Esophagus squamous epithelium (tissue), 5 donors: Measurements from ENCODE around the gene ZNF862. TPM values are rescaled to one million over a fixed set of nuclear protein-coding genes. Genes with fewer than 3 reads are reported as not detected.
A peak's percentile ranks its signal among the peaks of the same experiment; 100 is the strongest.
"Not testable (repeated sequence)": the region's sequence is repeated elsewhere in the genome, so short reads cannot be mapped to it uniquely, and the experiment has no call there.

Experiments
- DNase-seq: peaks from one replicate; lab custom pipeline; 2025; lab: John Stamatoyannopoulos, UW
- H3K27ac ChIP-seq, 4 donors: fragments of 200-600 bp; sonication (generic); one replicate each; pipeline ENCODE4 v1.5.1; 2016 to 2019; ENCODE audit warnings: mild to moderate bottlenecking in 1 of 4
- H3K27me3 ChIP-seq, 4 donors: fragments of 200-600 bp; sonication (generic); 1 replicate in 3 of 4; 2 replicates in 1 of 4; pipeline versions ENCODE4 v1.5.1 to v1.6.0; 2017 to 2021; ENCODE audit warnings: antibody characterized with exemption in 1 of 4
- H3K36me3 ChIP-seq, 3 donors: fragments of 200-600 bp; sonication (generic); one replicate each; pipeline ENCODE4 v1.5.1; 2016 to 2019
- H3K4me1 ChIP-seq, 3 donors: fragments of 200-600 bp; sonication (generic); one replicate each; pipeline ENCODE4 v1.5.1; 2017 to 2019
- H3K4me3 ChIP-seq, 4 donors: fragments of 200-600 bp; sonication (generic); 1 replicate in 3 of 4; 2 replicates in 1 of 4; pipeline ENCODE4 v1.5.1; 2016 to 2019; ENCODE audit warnings: mild to moderate bottlenecking in 2 of 4, moderate library complexity in 1 of 4
- H3K9me3 ChIP-seq, 3 donors: fragments of 200-600 bp; sonication (generic); one replicate each; pipeline ENCODE4 v1.5.1; 2016 to 2019
- CTCF ChIP-seq, 6 experiments: fragments of 450-650 bp in 4 of 6; fragments of 200-600 bp in 2 of 6; sonication (generic) in 2 of 6; IDR thresholded peaks; one replicate each; pipeline ENCODE4 v1.5.1; 2016 to 2019; ENCODE audit warnings: antibody characterized with exemption in 6 of 6, mild to moderate bottlenecking in 4 of 6, moderate library complexity in 4 of 6
- POLR2A ChIP-seq, 4 donors: fragments of 450-650 bp; IDR thresholded peaks; one replicate each; pipeline ENCODE4 v1.6.1; 2017; ENCODE audit warnings: antibody characterized with exemption in 4 of 4, mild to moderate bottlenecking in 4 of 4, moderate library complexity in 3 of 4
- WGBS, 2 donors: methylation state at CpG; one replicate each; pipeline ENCODE4 v1.1.5; 2018; 5-methylcytosine and 5-hydroxymethylcytosine counted together
- intact Hi-C: fragments of 100-400 bp; cut with DNase I; formaldehyde crosslinking; loops from one replicate; pipeline ENCODE4 v1.15.0; 2022
- total RNA-seq, 4 donors: library from RNA; depleted of rRNA; stranded (reverse); fragments of >200 nt; gene quantifications; one replicate each; pipeline ENCODE4 v1.1.0, GENCODE V29; 2016
- donor health status: DM: yes; HTN: yes; CAD: no.

The ZNF862 gene
- total RNA-seq, 4 donors from 2014 or later, result 7.1 to 13.2 (median 9.9) TPM

GRCh38 chr7:149826344-149827088 is 11.7 kb upstream of the ZNF862 start:
- DNase-seq, result no peak
- Histone ChIP-seq H3K36me3 (no peaks in the 10 kb centered on the region), H3K27me3 (peaks cover 0 to 16% (median 0%) of the 10 kb centered on the region in 4 donors), H3K9me3 (no peaks in the 10 kb centered on the region), H3K4me1 (peaks cover 0 to 15% (median 0%) of the 10 kb centered on the region in 3 donors), H3K4me3 (no peak overlapping the region), H3K27ac (peak overlapping the region in 1 of 4 donors; percentile 52)
- intact Hi-C loops, result no loop called here
- 86% methylated on average over 2 of the region's 12 CpGs; no CpG with 5 or more reads in 1 of the 2 donors for WGBS, 2 donors
- no peak for TF ChIP-seq POLR2A (IDR thresholded peaks at IDR 0.05)
- TF ChIP-seq CTCF (IDR thresholded peaks at IDR 0.05), result no peak

- peaks cover 0 to 21% (median 0%) of the 10 kb centered on the region in 4 donors for H3K27me3 ChIP-seq
- WGBS, 2 donors, result 68 to 72% methylated on average over 13 to 16 of the region's 23 CpGs
- no peak for DNase-seq
- intact Hi-C loops, result no loop called here
- no peak overlapping the region for H3K27ac ChIP-seq
- H3K9me3 ChIP-seq, result no peaks in the 10 kb centered on the region
- TF ChIP-seq POLR2A (IDR thresholded peaks at IDR 0.05) (no peak), CTCF (IDR thresholded peaks at IDR 0.05) (no peak)
- H3K36me3 ChIP-seq, result no peaks in the 10 kb centered on the region
- peaks cover 0 to 15% (median 0%) of the 10 kb centered on the region in 3 donors for H3K4me1 ChIP-seq
- H3K4me3 ChIP-seq, result no peak overlapping the region
These were observed 10.8 kb upstream of the ZNF862 start for GRCh38 chr7:149827089-149827981.

GRCh38 chr7:149828357-149829309 is 9.5 kb upstream of the ZNF862 start:
- H3K36me3 ChIP-seq, result no peaks in the 10 kb centered on the region
- H3K4me3 ChIP-seq, result no peak overlapping the region
- TF ChIP-seq CTCF (IDR thresholded peaks at IDR 0.05) (no peak), POLR2A (IDR thresholded peaks at IDR 0.05) (no peak)
- H3K27me3 ChIP-seq, result peaks cover 0 to 32% (median 0%) of the 10 kb centered on the region in 4 donors
- intact Hi-C loops, result no loop called here
- WGBS, 2 donors, result 80 to 86% methylated on average over 12 to 14 of the region's 19 CpGs
- no peak for DNase-seq
- no peak overlapping the region for H3K27ac ChIP-seq
- no peaks in the 10 kb centered on the region for H3K9me3 ChIP-seq
- H3K4me1 ChIP-seq, result peaks cover 0 to 15% (median 0%) of the 10 kb centered on the region in 3 donors

GRCh38 chr7:149830527-149830926 is 7.6 kb upstream of the ZNF862 start:
- H3K4me3 ChIP-seq, DNase-seq, H3K9me3 ChIP-seq, intact Hi-C loops, H3K27ac ChIP-seq, H3K36me3 ChIP-seq: not testable (repeated sequence)
- peaks cover 0 to 34% (median 0%) of the 10 kb centered on the region in 4 donors for H3K27me3 ChIP-seq
- WGBS, 2 donors, result 25 to 38% methylated on average over 1 of the region's 1 CpG
- peaks cover 0 to 12% (median 0%) of the 10 kb centered on the region in 3 donors for H3K4me1 ChIP-seq
